ENCODE measurements around the gene MEX3D. TPM values are rescaled to one million over a fixed set of nuclear protein-coding genes. Genes with fewer than 3 reads are reported as not detected.

The MEX3D gene
- total and polyA plus RNA-seq, 2 experiments from 2014 or later = 12.4 to 94.9 TPM

- no peak for ATAC-seq
- H3K79me2 ChIP-seq (replicated peaks; ENCODE audit: insufficient read depth) = peaks cover 2% of the 10 kb centered on the region; the same call in 1 of the 2 replicates
- no peaks in the 10 kb centered on the region; the same call in 1 of the 2 replicates for H3K36me3 ChIP-seq (ENCODE audit: insufficient read depth)
- peaks cover 61% of the 10 kb centered on the region for H3K36me3 Mint-ChIP-seq (ENCODE audit: low read depth)
- no peaks in the 10 kb centered on the region for H3K9me3 Mint-ChIP-seq
- H3K4me2 ChIP-seq = no peak overlapping the region
- no peak overlapping the region for H3K4me3 ChIP-seq
- H3K9me2 ChIP-seq (ENCODE audit: insufficient read depth) = no peaks in the 10 kb centered on the region
- H3K27ac Mint-ChIP-seq = no peak overlapping the region
- no peak for TF ChIP-seq NANOG (IDR thresholded peaks at IDR 0.05; ENCODE audit: borderline replicate concordance)
- DNase-seq (ENCODE audit: low spot score) = no peak
- H3K27me3 Mint-ChIP-seq (ENCODE audit: insufficient read depth, low read depth, poor library complexity) = peaks cover 4% of the 10 kb centered on the region
- no peaks in the 10 kb centered on the region for H3F3A ChIP-seq (replicated peaks; ENCODE audit: low read depth)
- no peaks in the 10 kb centered on the region for H3K27me3 ChIP-seq (ENCODE audit: insufficient read depth)
- H3K4me3 Mint-ChIP-seq = no peak overlapping the region
- no peak overlapping the region for H2AFZ ChIP-seq
- H3K4me1 Mint-ChIP-seq = no peaks in the 10 kb centered on the region
- no peaks in the 10 kb centered on the region for H3K4me1 ChIP-seq (ENCODE audit: insufficient read depth)
- no peak overlapping the region for H3K27ac ChIP-seq (ENCODE audit: low read depth)
- peaks cover 11% of the 10 kb centered on the region for H4K20me1 ChIP-seq (replicated peaks; ENCODE audit: insufficient read depth)
Measured at GRCh38 chr19:1580957-1581356, 12.8 kb upstream of the MEX3D start.

- H3K27me3 ChIP-seq (ENCODE audit: insufficient read depth) = no peaks in the 10 kb centered on the region
- H3K4me1 ChIP-seq (ENCODE audit: insufficient read depth) = no peaks in the 10 kb centered on the region
- ATAC-seq (no peak), DNase-seq (ENCODE audit: low spot score) (no peak)
- Mint-ChIP-seq H3K9me3 (no peaks in the 10 kb centered on the region), H3K4me1 (no peaks in the 10 kb centered on the region), H3K27me3 (ENCODE audit: insufficient read depth, low read depth, poor library complexity) (peaks cover 4% of the 10 kb centered on the region), H3K4me3 (no peak overlapping the region), H3K27ac (no peak overlapping the region), H3K36me3 (ENCODE audit: low read depth) (peaks cover 58% of the 10 kb centered on the region)
- no peak overlapping the region for H3K4me2 ChIP-seq
- H3K4me3 ChIP-seq = no peak overlapping the region
- H3K9me2 ChIP-seq (ENCODE audit: insufficient read depth) = no peaks in the 10 kb centered on the region
- no peaks in the 10 kb centered on the region; the same call in 1 of the 2 replicates for H3K36me3 ChIP-seq (ENCODE audit: insufficient read depth)
- no peaks in the 10 kb centered on the region for H3K79me2 ChIP-seq (replicated peaks; ENCODE audit: insufficient read depth)
- H3F3A ChIP-seq (replicated peaks; ENCODE audit: low read depth) = no peaks in the 10 kb centered on the region
- no peak overlapping the region for H3K27ac ChIP-seq (ENCODE audit: low read depth)
- H4K20me1 ChIP-seq (replicated peaks; ENCODE audit: insufficient read depth) = peaks cover 9% of the 10 kb centered on the region
- H2AFZ ChIP-seq = no peak overlapping the region
- no peak for TF ChIP-seq NANOG (IDR thresholded peaks at IDR 0.05; ENCODE audit: borderline replicate concordance)
- TF ChIP-seq POLR2AphosphoS5 (IDR thresholded peaks at IDR 0.05; ENCODE audit: low read depth) = no peak
- no peak for TF ChIP-seq CREB1 (CRISPR knock-in tag; IDR thresholded peaks at IDR 0.05; ENCODE audit: low read depth)
- TF ChIP-seq ZNF331 (CRISPR knock-in tag; IDR thresholded peaks at IDR 0.05; ENCODE audit: low read depth) = no peak
- no peak for TF ChIP-seq STAT1 (IDR thresholded peaks at IDR 0.05; ENCODE audit: unreplicated experiment)
- TF ChIP-seq EZH2phosphoT487 (IDR thresholded peaks at IDR 0.05; ENCODE audit: unreplicated experiment) = no peak
- TF ChIP-seq ZNF462 (CRISPR knock-in tag; IDR thresholded peaks at IDR 0.05) = no peak
- TF ChIP-seq REST (IDR thresholded peaks at IDR 0.05; ENCODE audit: unreplicated experiment) = no peak
- no peak for TF ChIP-seq ZNF114 (CRISPR knock-in tag; IDR thresholded peaks at IDR 0.05)
- TF ChIP-seq CTCF (conservative IDR thresholded peaks at IDR 0.05; ENCODE audit: low read depth in 2 of 2) = no peak
Measured at GRCh38 chr19:1580382-1580781, 12.3 kb upstream of the MEX3D start.
